Stomach (tissue), 4 donors: Measurements from ENCODE around the gene BZW1.

Experiments used
- CTCF ChIP-seq, 7 experiments: fragments of 450-650 bp in 4 of 7; fragments of 200-600 bp in 3 of 7; sonication (generic) in 3 of 7; IDR thresholded peaks; one replicate each; pipeline ENCODE4 v1.5.1; 2016 to 2019; ENCODE audit warnings: antibody characterized with exemption in 7 of 7, control low read depth in 2 of 7, mild to moderate bottlenecking in 1 of 7
- EP300 ChIP-seq: sonication (generic); formaldehyde crosslinking; IDR thresholded peaks from one replicate; pipeline ENCODE4 v1.6.1; 2017; ENCODE audit warnings: antibody characterized with exemption
- POLR2A ChIP-seq, 4 donors: fragments of 450-650 bp; IDR thresholded peaks; one replicate each; pipeline ENCODE4 v1.6.1; 2016; ENCODE audit warnings: antibody characterized with exemption in 4 of 4, control low read depth in 2 of 4, mild to moderate bottlenecking in 1 of 4, moderate library complexity in 1 of 4
- POLR2AphosphoS5 ChIP-seq, 3 donors: sonication (generic); formaldehyde crosslinking; IDR thresholded peaks; one replicate each; pipeline ENCODE4 v1.6.1; 2016; ENCODE audit warnings: antibody characterized with exemption in 3 of 3

- TF ChIP-seq CTCF (IDR thresholded peaks at IDR 0.05): no peak
- TF ChIP-seq POLR2AphosphoS5 (IDR thresholded peaks at IDR 0.05): no peak
- no peak for TF ChIP-seq POLR2A (IDR thresholded peaks at IDR 0.05)
- no peak for TF ChIP-seq EP300
Measured at GRCh38 chr2:200814276-200814815, 2.6 kb downstream of the BZW1 start.
